Midbrain (tissue), 1 donor: ENCODE data around the gene PLGRKT.
A peak's percentile ranks its signal among the peaks of the same experiment; 100 is the strongest.
"Not testable (repeated sequence)": the region's sequence is repeated elsewhere in the genome, so short reads cannot be mapped to it uniquely, and the experiment has no call there.

Experiments
- DNase-seq: peaks from one replicate; lab custom pipeline; 2025; lab: John Stamatoyannopoulos, UW

The PLGRKT gene

GRCh38 chr9:5452286-5452609 is 14.5 kb upstream of the PLGRKT start:
- no peak for DNase-seq

- peak; percentile 68 for DNase-seq
Measured at GRCh38 chr9:5450359-5451091, 12.8 kb upstream of the PLGRKT start, which contains the start of gene CD274. CD274 (plus strand) TSS chr9:5450542; CDS start chr9:5456114, 5,572 bp downstream.

- DNase-seq: no peak
Measured at GRCh38 chr9:5449521-5450358, 12.0 kb upstream of the PLGRKT start.

- DNase-seq: no peak
Measured at GRCh38 chr9:5448461-5449435, 11.0 kb upstream of the PLGRKT start.

- no peak for DNase-seq
Measured at GRCh38 chr9:5448016-5448415, 10.3 kb upstream of the PLGRKT start.

GRCh38 chr9:5447337-5447736 is 9.6 kb upstream of the PLGRKT start:
- DNase-seq: no peak

- DNase-seq: no peak
Measured at GRCh38 chr9:5446451-5447236, 8.9 kb upstream of the PLGRKT start.

GRCh38 chr9:5445886-5446285 is 8.2 kb upstream of the PLGRKT start:
- DNase-seq: no peak

GRCh38 chr9:5445096-5445495 is 7.4 kb upstream of the PLGRKT start:
- not testable (repeated sequence) for DNase-seq

GRCh38 chr9:5443850-5444249 is 6.1 kb upstream of the PLGRKT start:
- no peak for DNase-seq

- DNase-seq: peak; percentile 42
Measured at GRCh38 chr9:5442400-5443011, 4.8 kb upstream of the PLGRKT start.

GRCh38 chr9:5441043-5441442 is 3.3 kb upstream of the PLGRKT start:
- DNase-seq: no peak

GRCh38 chr9:5440426-5440825 is 2.7 kb upstream of the PLGRKT start:
- no peak for DNase-seq

- DNase-seq: no peak
Measured at GRCh38 chr9:5438301-5439162, 807 bp upstream of the PLGRKT start.

GRCh38 chr9:5436441-5436840 is 1.3 kb downstream of the PLGRKT start:
- DNase-seq: no peak

GRCh38 chr9:5435912-5436311 is 1.8 kb downstream of the PLGRKT start:
- DNase-seq: no peak

GRCh38 chr9:5433841-5434810 is 3.6 kb downstream of the PLGRKT start:
- DNase-seq: not testable (repeated sequence)

GRCh38 chr9:5433328-5433727 is 4.4 kb downstream of the PLGRKT start:
- DNase-seq: not testable (repeated sequence)

GRCh38 chr9:5432890-5433289 is 4.8 kb downstream of the PLGRKT start:
- DNase-seq: not testable (repeated sequence)
